Ishikawa (cell line): Measurements from ENCODE around the gene BCL7B.

Source experiments
- CREB1 ChIP-seq: IDR thresholded peaks from 2 replicates; pipeline ENCODE4 v1.6.1; 2012; ENCODE audit warnings: low read depth
- EP300 ChIP-seq: IDR thresholded peaks from 2 replicates; pipeline ENCODE4 v1.6.1; 2012; ENCODE audit warnings: borderline replicate concordance
- NFIC ChIP-seq: IDR thresholded peaks from 2 replicates; pipeline ENCODE4 v1.6.1; 2012
- RAD21 ChIP-seq: IDR thresholded peaks from 2 replicates; pipeline ENCODE4 v1.6.1; 2012; ENCODE audit warnings: low read depth
- REST ChIP-seq: IDR thresholded peaks from 2 replicates; pipeline ENCODE4 v1.6.1; 2012; ENCODE audit warnings: low read depth, mild to moderate bottlenecking
- TCF12 ChIP-seq: IDR thresholded peaks from 2 replicates; pipeline ENCODE4 v1.6.1; 2012; ENCODE audit warnings: low read depth
- TEAD4 ChIP-seq: IDR thresholded peaks from 2 replicates; pipeline ENCODE4 v1.6.1; 2012
- YY1 ChIP-seq: IDR thresholded peaks from 2 replicates; pipeline ENCODE4 v1.6.1; 2012; ENCODE audit warnings: low read depth
- ZBTB7A ChIP-seq: IDR thresholded peaks from 2 replicates; pipeline ENCODE4 v1.6.1; 2012; ENCODE audit warnings: low read depth
- TF ChIP-seq, protein P1 (sequence below): IDR thresholded peaks from 2 replicates; pipeline ENCODE4 v1.6.1; 2012

- TF ChIP-seq RAD21 (no peak), CREB1 (0 out of 2 replicates have a peak, but pooled peaks have one; percentile 19), TCF12 (no peak), EP300 (no peak), TEAD4 (no peak), YY1 (peak; percentile 79), ZBTB7A (no peak), REST (no peak), NFIC (no peak)
- TF ChIP-seq, protein P1, sequence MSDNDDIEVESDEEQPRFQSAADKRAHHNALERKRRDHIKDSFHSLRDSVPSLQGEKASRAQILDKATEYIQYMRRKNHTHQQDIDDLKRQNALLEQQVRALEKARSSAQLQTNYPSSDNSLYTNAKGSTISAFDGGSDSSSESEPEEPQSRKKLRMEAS, result 0 out of 2 replicates have a peak, but pooled peaks have one; percentile 11
Measured at GRCh38 chr7:73578342-73579128, 21.0 kb upstream of the BCL7B start, which contains the start of gene TBL2.
